ENCODE data around the gene HSD17B10. TPM values are rescaled to one million over a fixed set of nuclear protein-coding genes. Genes with fewer than 3 reads are reported as not detected.

HSD17B10 gene
- total RNA-seq, result 10 to 100 TPM; 41.9 to 54.9 (median 46.9) TPM
- 10 to 100 TPM; 49.7 to 67.7 (median 60.1) TPM for polyA plus RNA-seq
- long read RNA-seq, donor 1, transcript HSD17B10-201 (6 exons, 960 nt), result major isoform, 28 of 28 reads
- long read RNA-seq, donor 1, partial matches to known transcripts, result 0 of 28 reads
- long read RNA-seq, donor 1, other reads (novel, unspliced or antisense), result 0 of 28 reads
- long read RNA-seq, donor 2, transcript HSD17B10-201 (6 exons, 960 nt), result major isoform, 20 of 20 reads
- long read RNA-seq, donor 2, partial matches to known transcripts, result 0 of 20 reads
- long read RNA-seq, donor 2, other reads (novel, unspliced or antisense), result 0 of 20 reads

- H3K36me3 ChIP-seq, result peaks cover 0 to 38% (median 20%) of the 10 kb centered on the region in 6 donors
- peaks cover 0 to 8% (median 0%) of the 10 kb centered on the region in 7 donors for H3K27me3 ChIP-seq (replicated peaks in 1 of 7)
- peaks cover 0 to 22% (median 15%) of the 10 kb centered on the region in 6 donors for H3K4me1 ChIP-seq
- no peaks in the 10 kb centered on the region for H3K9me3 ChIP-seq
- intact Hi-C loops (cut with DNase I; ENCODE audit: low total_unique reads), result no loop called here
- peak within 1 kb of the TSS; percentile 46 to 75 (median 54) for H3K4me3 ChIP-seq
- peak within 1 kb of the TSS in 7 of 8 donors; percentile 55 to 82 (median 70) for H3K27ac ChIP-seq
- TF ChIP-seq POLR2AphosphoS5 (IDR thresholded peaks at IDR 0.05), result peak; percentile 83 to 90 (median 87)
- TF ChIP-seq POLR2A (IDR thresholded peaks at IDR 0.05), result no peak
- no peak for TF ChIP-seq CTCF (IDR thresholded peaks at IDR 0.05 in 8 of 11, conservative IDR thresholded peaks at IDR 0.05 in 3 of 11)
- 9 to 35% (median 21%) methylated on average over 19 to 61 of the region's 61 CpGs for WGBS, 5 donors
- DNase-seq, result peak; percentile 97
These were observed at the start of gene HSD17B10 for GRCh38 chrX:53433651-53434639. Gene HSD17B10, minus strand, starts transcription at chrX:53434370. Its CDS starts 25 bp downstream, at chrX:53434345.

GRCh38 chrX:53483416-53483815 lies 49.2 kb upstream of the HSD17B10 start:
- Histone ChIP-seq H3K27me3 (replicated peaks in 1 of 7) (peaks cover 0 to 34% (median 0%) of the 10 kb centered on the region in 7 donors), H3K27ac (no peak overlapping the region), H3K36me3 (no peaks in the 10 kb centered on the region), H3K9me3 (no peaks in the 10 kb centered on the region), H3K4me1 (no peaks in the 10 kb centered on the region), H3K4me3 (no peak overlapping the region)
- DNase-seq, result no peak
- TF ChIP-seq CTCF (IDR thresholded peaks at IDR 0.05 in 8 of 11, conservative IDR thresholded peaks at IDR 0.05 in 3 of 11) (no peak), POLR2AphosphoS5 (IDR thresholded peaks at IDR 0.05) (no peak), POLR2A (IDR thresholded peaks at IDR 0.05) (no peak)
- WGBS, 5 donors, result 48 to 93% (median 59%) methylated on average over 2 of the region's 2 CpGs
- intact Hi-C loops (cut with DNase I; ENCODE audit: low total_unique reads), result no loop called here

- H3K4me1 ChIP-seq, result no peaks in the 10 kb centered on the region
- intact Hi-C loops (cut with DNase I; ENCODE audit: low total_unique reads), result no loop called here
- H3K27me3 ChIP-seq (replicated peaks in 1 of 7), result peaks cover 0 to 30% (median 0%) of the 10 kb centered on the region in 7 donors
- DNase-seq, result no peak
- H3K9me3 ChIP-seq, result no peaks in the 10 kb centered on the region
- no peaks in the 10 kb centered on the region for H3K36me3 ChIP-seq
- TF ChIP-seq CTCF (IDR thresholded peaks at IDR 0.05 in 8 of 11, conservative IDR thresholded peaks at IDR 0.05 in 3 of 11) (peak in 9 of 11 experiments; percentile 34 to 74 (median 63)), POLR2A (IDR thresholded peaks at IDR 0.05) (no peak), POLR2AphosphoS5 (IDR thresholded peaks at IDR 0.05) (no peak)
- no peak overlapping the region for H3K27ac ChIP-seq
- WGBS, 5 donors, result 37 to 50% (median 47%) methylated on average over 2 of the region's 2 CpGs
- H3K4me3 ChIP-seq, result no peak overlapping the region
These were observed 47.8 kb upstream of the HSD17B10 start for GRCh38 chrX:53481816-53482465.

Data from spleen (tissue), 13 donors.